GM18505 (cell line): ENCODE results near the gene SCAF11.

Experiments
- ATAC-seq: cut with Tn5 transposase; IDR thresholded peaks from one replicate; pipeline ENCODE4 v1.9.1; 2021; ENCODE audit not compliant: unreplicated experiment
- POLR2A ChIP-seq: IDR thresholded peaks from 4 replicates; pipeline ENCODE4 v1.6.1; 2011; ENCODE audit warnings: borderline replicate concordance; ENCODE audit not compliant: insufficient read depth, insufficient read length; ENCODE audit errors: extremely low read depth

SCAF11 gene

DNA sequence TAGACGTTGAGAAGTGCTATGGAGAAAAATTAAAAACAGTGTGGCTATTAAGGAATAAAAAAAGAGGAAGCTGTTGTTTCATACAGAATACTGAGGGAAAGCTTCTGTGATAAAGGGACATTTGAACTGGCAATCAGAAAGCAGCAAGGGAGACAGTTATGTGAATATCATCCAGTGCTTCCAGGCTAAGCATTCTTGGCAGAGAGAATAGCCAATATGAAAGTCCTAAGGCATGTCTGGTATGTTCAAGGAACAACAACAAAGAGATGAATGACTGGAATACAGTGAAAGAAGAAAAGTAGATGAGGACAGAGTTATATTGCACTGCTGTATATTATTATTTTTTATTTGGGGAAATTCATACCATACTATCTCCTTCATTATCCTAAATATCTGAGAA is 23.9 kb downstream of the SCAF11 start:
- TF ChIP-seq POLR2A = no peak

GRCh38 chr12:45962553-45963325 is 27.6 kb downstream of the SCAF11 start:
- TF ChIP-seq POLR2A = no peak
- ATAC-seq = no peak

More for the DNA sequence above, 23.9 kb downstream of the SCAF11 start:
- ATAC-seq = no peak

DNA sequence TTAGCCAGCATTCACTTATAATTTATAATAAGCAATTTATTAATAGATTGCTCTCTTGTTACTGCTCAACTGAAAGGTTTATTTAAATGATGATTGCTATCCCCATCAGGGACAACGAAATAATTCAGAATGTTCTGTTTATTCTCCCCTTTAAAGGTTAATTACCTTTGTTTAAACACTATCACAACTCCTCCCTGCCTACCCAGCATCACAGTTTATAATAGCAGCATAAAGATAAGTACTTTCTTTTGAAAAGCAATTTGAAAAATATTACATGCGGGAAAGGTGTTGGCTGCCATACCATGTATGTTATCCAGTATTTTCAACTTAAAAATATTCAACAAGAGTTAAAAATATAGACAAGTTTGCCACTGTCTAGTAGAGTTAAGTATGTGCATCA is 30.6 kb downstream of the SCAF11 start:
- no peak for ATAC-seq
- no peak for TF ChIP-seq POLR2A

- no peak for TF ChIP-seq POLR2A
- ATAC-seq = no peak
These were observed 31.3 kb downstream of the SCAF11 start for GRCh38 chr12:45959025-45959424.

- TF ChIP-seq POLR2A = no peak
- no peak for ATAC-seq
These were observed 41.8 kb downstream of the SCAF11 start for GRCh38 chr12:45948546-45948945.

- TF ChIP-seq POLR2A = no peak
- ATAC-seq = no peak
These were observed 43.9 kb downstream of the SCAF11 start for GRCh38 chr12:45946435-45946834.

- ATAC-seq = no peak
- TF ChIP-seq POLR2A = no peak
These were observed 45.6 kb downstream of the SCAF11 start for GRCh38 chr12:45944771-45945170.

- TF ChIP-seq POLR2A = no peak
- ATAC-seq = no peak
These were observed 50.6 kb downstream of the SCAF11 start for GRCh38 chr12:45939759-45940158.

GRCh38 chr12:45938566-45938965 is 51.8 kb downstream of the SCAF11 start:
- ATAC-seq = no peak
- no peak for TF ChIP-seq POLR2A

GRCh38 chr12:45934956-45935355 is 55.4 kb downstream of the SCAF11 start:
- TF ChIP-seq POLR2A = no peak
- ATAC-seq = no peak

DNA sequence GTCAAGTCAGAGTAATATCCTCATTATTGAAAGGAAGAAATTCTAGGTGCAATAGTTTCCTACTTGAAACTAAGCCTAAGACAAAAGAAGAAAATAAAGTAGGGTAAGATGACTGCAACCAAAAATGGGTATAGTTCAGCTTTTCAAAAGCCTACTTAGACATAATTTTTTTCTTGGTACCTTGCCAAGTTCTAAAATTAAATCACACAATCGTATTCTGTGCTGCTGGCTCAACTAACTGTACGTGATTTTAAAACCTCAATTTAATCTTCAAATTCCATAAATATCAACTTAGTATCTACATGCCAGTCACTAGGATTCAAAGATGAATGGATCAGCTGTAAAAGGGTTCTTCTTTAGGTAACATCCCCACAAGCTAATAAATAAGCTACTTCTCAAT is 56.9 kb downstream of the SCAF11 start:
- TF ChIP-seq POLR2A = no peak
- no peak for ATAC-seq

GRCh38 chr12:45930369-45930768 is 60.0 kb downstream of the SCAF11 start:
- no peak for ATAC-seq

GRCh38 chr12:45928309-45928708 is 62.1 kb downstream of the SCAF11 start:
- no peak for ATAC-seq
- no peak for TF ChIP-seq POLR2A

More at GRCh38 chr12:45930369-45930768, 60.0 kb downstream of the SCAF11 start:
- TF ChIP-seq POLR2A = no peak

DNA sequence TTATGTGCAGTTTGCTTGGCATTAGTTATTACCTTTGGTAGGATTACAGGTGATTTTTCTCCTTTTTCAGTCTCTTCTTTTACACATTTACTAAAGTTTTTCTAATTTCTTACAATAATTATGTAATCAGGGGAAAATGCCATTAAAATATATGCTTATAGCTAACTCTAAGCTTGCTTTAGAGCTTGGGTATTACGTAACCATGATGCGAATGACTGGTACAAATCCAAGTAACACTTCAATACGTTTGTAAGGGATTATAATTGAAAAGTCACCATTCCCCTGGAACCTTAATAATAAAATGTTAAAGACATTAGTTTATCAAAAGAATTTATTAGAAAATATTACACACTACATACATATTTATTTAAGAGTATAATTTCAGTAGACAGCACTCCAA is 71.6 kb downstream of the SCAF11 start:
- TF ChIP-seq POLR2A = no peak
- ATAC-seq = no peak

DNA sequence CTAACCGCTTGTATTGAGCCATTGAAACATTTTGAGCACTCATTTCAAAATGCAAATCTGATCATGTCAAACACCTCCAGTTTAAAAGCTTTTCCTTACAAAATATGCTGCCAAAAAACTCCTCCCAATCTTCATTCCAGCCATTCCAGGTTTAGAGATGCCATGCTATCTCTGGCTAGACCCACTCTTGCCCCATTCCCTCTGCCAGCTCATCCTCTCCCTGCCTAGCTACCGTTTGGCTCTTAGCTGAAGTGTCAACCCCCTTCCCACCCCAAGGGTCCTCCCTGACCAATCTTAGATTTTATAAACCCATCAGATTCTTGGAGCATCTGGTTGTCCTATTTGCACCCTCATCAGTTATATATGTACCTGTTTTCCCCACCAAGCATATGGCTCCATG is 75.0 kb downstream of the SCAF11 start:
- TF ChIP-seq POLR2A = no peak
- ATAC-seq = no peak

DNA sequence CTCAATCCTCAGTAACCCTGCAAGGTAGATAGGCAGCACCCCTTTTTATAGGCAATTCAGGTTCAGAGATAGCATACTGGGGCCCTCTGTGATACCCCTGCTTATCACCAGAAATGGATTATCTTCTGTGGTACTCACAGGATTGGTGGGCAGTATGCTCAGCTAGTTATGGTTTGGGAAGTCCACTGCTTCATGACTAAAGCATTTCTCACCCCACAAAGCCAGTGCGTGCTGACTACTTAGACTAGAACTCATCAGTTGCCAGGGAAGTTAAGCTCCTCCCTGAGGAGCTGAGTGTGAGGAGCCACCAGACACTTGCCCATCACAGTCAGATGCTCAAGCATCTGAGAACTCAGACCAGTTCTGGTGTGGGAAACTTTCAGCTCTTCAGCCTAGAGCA is 76.3 kb downstream of the SCAF11 start:
- no peak for TF ChIP-seq POLR2A
- no peak for ATAC-seq

DNA sequence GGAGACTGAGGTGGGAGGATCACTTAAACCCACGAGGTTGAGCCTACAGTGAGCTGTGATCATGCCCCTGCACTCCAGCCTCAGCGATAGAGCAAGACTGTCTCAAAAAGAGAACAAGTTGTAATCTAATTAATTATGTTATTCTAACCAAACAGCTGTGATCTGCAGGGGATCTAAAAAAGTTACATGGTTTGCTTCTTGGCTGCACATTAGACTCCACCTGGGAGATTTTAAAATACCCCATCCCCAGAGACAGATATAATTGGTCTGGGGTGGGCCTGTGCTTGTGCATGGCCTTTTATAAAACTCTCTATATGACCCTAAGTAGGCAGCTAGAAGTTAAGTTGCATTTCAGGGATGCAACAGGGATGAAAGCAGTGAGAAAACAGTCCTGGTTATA is 76.7 kb downstream of the SCAF11 start:
- no peak for TF ChIP-seq POLR2A
- ATAC-seq = no peak
